Measurements from ENCODE around the gene ZNF277. TPM values are rescaled to one million over a fixed set of nuclear protein-coding genes. Genes with fewer than 3 reads are reported as not detected.
"Not testable (repeated sequence)": the region's sequence is repeated elsewhere in the genome, so short reads cannot be mapped to it uniquely, and the experiment has no call there.

The ZNF277 gene
- total RNA-seq, 1 experiment from 2014 or later: 13.1 TPM

GRCh38 chr7:112391841-112392286, 185.4 kb downstream of the ZNF277 start:
- H3K23ac ChIP-seq (ENCODE audit: insufficient read length, low read depth, low read length); H2BK12ac ChIP-seq (ENCODE audit: insufficient read length, low read depth, low read length); H3K36me3 Mint-ChIP-seq (ENCODE audit: insufficient read depth in 1 of 3, low read depth in 3 of 3); H2BK15ac ChIP-seq (ENCODE audit: low read depth, low read length); H3K4me1 Mint-ChIP-seq; H3K23me2 ChIP-seq (ENCODE audit: insufficient read length, low read depth, low read length, poor library complexity, severe bottlenecking); H2BK120ac ChIP-seq (ENCODE audit: low read depth, low read length, poor library complexity, severe bottlenecking); H2AK5ac ChIP-seq (ENCODE audit: insufficient read length, low read length); H2BK20ac ChIP-seq (ENCODE audit: low read depth, low read length, poor library complexity, severe bottlenecking); H3K27me3 Mint-ChIP-seq (ENCODE audit: low read depth); H4K5ac ChIP-seq (ENCODE audit: insufficient read length, low read depth, low read length); H3T11ph ChIP-seq (ENCODE audit: low read length); H3K79me1 ChIP-seq (ENCODE audit: insufficient read depth, low read depth, low read length, poor library complexity, severe bottlenecking); H2AFZ ChIP-seq (ENCODE audit: low read length); H3K9me3 ChIP-seq (ENCODE audit: control insufficient read depth, low read depth, low read length); H3K18ac ChIP-seq (ENCODE audit: insufficient read length, low read depth, low read length); H3K56ac ChIP-seq (ENCODE audit: insufficient read length, low read depth, low read length); H4K20me1 ChIP-seq (ENCODE audit: control insufficient read depth, insufficient read depth, insufficient read length); H4K8ac ChIP-seq (replicated peaks; ENCODE audit: insufficient read length, low read depth, low read length); H3K27me3 ChIP-seq (ENCODE audit: insufficient read depth, low read length); H3K27ac ChIP-seq (ENCODE audit: insufficient read length, low read depth, low read length); H2BK5ac ChIP-seq (ENCODE audit: insufficient read length, low read length); H3K9me3 Mint-ChIP-seq; H4K91ac ChIP-seq (ENCODE audit: insufficient read length, low read depth, low read length); H3K4me1 ChIP-seq (ENCODE audit: insufficient read depth, low read length); H3K4ac ChIP-seq (ENCODE audit: low read depth, low read length); H3K79me2 ChIP-seq (ENCODE audit: insufficient read depth, low read length): not testable (repeated sequence)
- H3K4me2 ChIP-seq (ENCODE audit: insufficient read depth, insufficient read length, low read length): peak overlapping the region; percentile 52
- peak overlapping the region; percentile 49 to 61 (median 59); a peak in 4 of 7 replicates for H3K27ac Mint-ChIP-seq
- H3K9ac ChIP-seq (ENCODE audit: extremely low read depth, insufficient read length, low read length): peak overlapping the region; percentile 66
- H3K14ac ChIP-seq (ENCODE audit: insufficient read depth, low read length): peak overlapping the region; percentile 88; the same call in 1 of the 2 replicates
- peak overlapping the region; percentile 63 to 77 for H3K4me3 Mint-ChIP-seq
- peak; percentile 66 for DNase-seq
- no CpG with 5 or more reads among the region's 37 CpGs for WGBS (ENCODE audit: extremely low coverage, insufficient read length, low lambda C conversion rate)

Other genes starting within 250 kb of the ZNF277 start
- gene DOCK4, start 296 bp upstream of the ZNF277 start, total RNA-seq (2021): 4.8 and 4.9 TPM in 2 replicates
- gene IFRD1, start 243.8 kb downstream of the ZNF277 start, total RNA-seq (2021): 60.6 and 67.8 TPM in 2 replicates

All from H9 (cell line).